Gastrocnemius medialis (tissue), 4 donors: ENCODE results near the gene MON2.

ENCODE experiments used
- CTCF ChIP-seq, 5 experiments: fragments of 450-650 bp in 3 of 5; fragments of 200-600 bp in 2 of 5; sonication (generic) in 2 of 5; IDR thresholded peaks in 4 of 5; conservative IDR thresholded peaks in 1 of 5; 1 replicate in 4 of 5; 2 replicates in 1 of 5; pipeline ENCODE4 v1.5.1; 2016 to 2019; ENCODE audit warnings: antibody characterized with exemption in 5 of 5, mild to moderate bottlenecking in 3 of 5, moderate library complexity in 3 of 5
- POLR2A ChIP-seq, 2 donors: fragments of 450-650 bp; IDR thresholded peaks; one replicate each; pipeline ENCODE4 v1.6.1; 2017; ENCODE audit warnings: antibody characterized with exemption in 2 of 2, mild to moderate bottlenecking in 2 of 2, moderate library complexity in 2 of 2

DNA sequence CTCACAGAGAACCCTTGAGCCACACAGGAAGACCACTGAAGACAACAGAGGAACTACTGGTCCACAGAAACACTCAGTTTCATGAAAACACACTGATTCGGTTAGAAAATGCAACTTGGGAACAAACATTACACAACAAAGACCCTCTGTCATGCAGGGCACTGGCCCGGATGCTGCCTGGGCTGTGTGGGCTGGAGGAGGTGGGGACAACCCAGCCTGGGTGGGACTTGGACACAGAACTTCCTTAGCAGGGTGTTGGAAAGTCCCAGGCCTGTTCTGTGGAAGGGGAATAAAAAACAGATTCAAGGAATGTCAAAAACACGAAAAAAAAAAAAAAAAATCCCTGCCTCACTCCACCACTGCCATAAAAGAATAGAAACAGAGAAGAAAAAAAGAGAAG lies 181.0 kb downstream of the MON2 start:
- TF ChIP-seq CTCF (IDR thresholded peaks at IDR 0.05 in 4 of 5, conservative IDR thresholded peaks at IDR 0.05 in 1 of 5), result no peak
- no peak for TF ChIP-seq POLR2A (IDR thresholded peaks at IDR 0.05)
